HCEC 1CT (cell line): ENCODE results near the gene NDP.
"Not testable (repeated sequence)": the region's sequence is repeated elsewhere in the genome, so short reads cannot be mapped to it uniquely, and the experiment has no call there.

Experiments
- DNase-seq: peaks from one replicate; pipeline ENCODE4 v3.0.0-alpha.2; 2017

NDP gene

GRCh38 chrX:43969504-43970501 is 3.4 kb downstream of the NDP start:
- DNase-seq, result peak; percentile 30

GRCh38 chrX:43968359-43968781 is 4.8 kb downstream of the NDP start:
- DNase-seq, result no peak

GRCh38 chrX:43964936-43965335 is 8.3 kb downstream of the NDP start:
- peak; percentile 59 for DNase-seq

- no peak for DNase-seq
These were observed 9.5 kb downstream of the NDP start for GRCh38 chrX:43963726-43964125.

GRCh38 chrX:43962636-43963035 is 10.6 kb downstream of the NDP start:
- no peak for DNase-seq

GRCh38 chrX:43961699-43962098 is 11.5 kb downstream of the NDP start:
- DNase-seq, result no peak

GRCh38 chrX:43958529-43958928 is 14.7 kb downstream of the NDP start:
- DNase-seq, result peak; percentile 75

- no peak for DNase-seq
These were observed 17.2 kb downstream of the NDP start for GRCh38 chrX:43956034-43956433.

GRCh38 chrX:43953218-43953617 is 20.0 kb downstream of the NDP start:
- no peak for DNase-seq

- no peak for DNase-seq
These were observed 23.5 kb downstream of the NDP start for GRCh38 chrX:43949669-43950068.

- DNase-seq, result peak; percentile 9
These were observed 32.2 kb downstream of the NDP start for GRCh38 chrX:43940816-43941474.

GRCh38 chrX:43939187-43939926 is 33.8 kb downstream of the NDP start:
- no peak for DNase-seq

GRCh38 chrX:43922032-43922431 is 51.2 kb downstream of the NDP start:
- not testable (repeated sequence) for DNase-seq

- not testable (repeated sequence) for DNase-seq
These were observed 62.4 kb downstream of the NDP start for GRCh38 chrX:43910772-43911171.

GRCh38 chrX:43910012-43910411 is 63.2 kb downstream of the NDP start:
- DNase-seq, result no peak

GRCh38 chrX:43909141-43909540 is 64.0 kb downstream of the NDP start:
- no peak for DNase-seq

- no peak for DNase-seq
These were observed 73.0 kb downstream of the NDP start for GRCh38 chrX:43899878-43900815.
